ENCODE results near the gene INHBB.

INHBB gene

GRCh38 chr2:120344214-120344975 is 1.5 kb upstream of the INHBB start:
- Histone ChIP-seq H3K14ac (ENCODE audit: low read length in 2 of 2) (no peak overlapping the region), H3K23ac (ENCODE audit: low read length in 2 of 2) (no peak overlapping the region), H3K27ac (ENCODE audit: low read length, poor library complexity, severe bottlenecking) (no peak overlapping the region), H2AK5ac (ENCODE audit: low read length, severe bottlenecking) (no peak overlapping the region), H3K4me3 (ENCODE audit: insufficient read depth in 1 of 2, low read depth in 1 of 2, low read length in 2 of 2) (peak overlapping the region; percentile 43 to 51), H3K4me1 (ENCODE audit: control insufficient read depth, insufficient read depth, low read depth, low read length) (peaks cover 41% of the 10 kb centered on the region), H3K4ac (ENCODE audit: low read depth in 1 of 2, low read length in 2 of 2) (no peak overlapping the region), H2BK5ac (ENCODE audit: low read depth, low read length, poor library complexity, severe bottlenecking) (no peak overlapping the region), H3K9me3 (ENCODE audit: control insufficient read depth, low read length) (no peaks in the 10 kb centered on the region), H4K8ac (ENCODE audit: low read length) (no peak overlapping the region), H2BK120ac (ENCODE audit: low read depth, low read length) (no peak overlapping the region), H3K36me3 (ENCODE audit: control insufficient read depth in 1 of 2, insufficient read depth in 2 of 2, low read depth in 1 of 2, low read length in 2 of 2) (no peaks in the 10 kb centered on the region), H2BK15ac (ENCODE audit: low read depth, poor library complexity, severe bottlenecking) (no peak overlapping the region), H3K18ac (ENCODE audit: low read depth in 1 of 2, low read length in 2 of 2) (no peak overlapping the region), H3K79me1 (replicated peaks; ENCODE audit: low read length, poor library complexity, severe bottlenecking) (no peaks in the 10 kb centered on the region), H3K27me3 (ENCODE audit: control insufficient read depth in 1 of 2, insufficient read depth in 1 of 2, low read length in 2 of 2) (peaks cover 77% of the 10 kb centered on the region in 2 experiments), H3K4me2 (ENCODE audit: low read length, poor library complexity, severe bottlenecking) (peak overlapping the region; percentile 96), H2BK12ac (ENCODE audit: low read length in 2 of 2) (no peak overlapping the region), H2AFZ (ENCODE audit: low read depth, low read length) (no peak overlapping the region), H3K9ac (ENCODE audit: low read length) (no peak overlapping the region), H4K91ac (ENCODE audit: low read length) (peak overlapping the region; percentile 27)
- DNase-seq, result no peak
- WGBS, result 5% methylated on average over 35 of the region's 75 CpGs

DNA sequence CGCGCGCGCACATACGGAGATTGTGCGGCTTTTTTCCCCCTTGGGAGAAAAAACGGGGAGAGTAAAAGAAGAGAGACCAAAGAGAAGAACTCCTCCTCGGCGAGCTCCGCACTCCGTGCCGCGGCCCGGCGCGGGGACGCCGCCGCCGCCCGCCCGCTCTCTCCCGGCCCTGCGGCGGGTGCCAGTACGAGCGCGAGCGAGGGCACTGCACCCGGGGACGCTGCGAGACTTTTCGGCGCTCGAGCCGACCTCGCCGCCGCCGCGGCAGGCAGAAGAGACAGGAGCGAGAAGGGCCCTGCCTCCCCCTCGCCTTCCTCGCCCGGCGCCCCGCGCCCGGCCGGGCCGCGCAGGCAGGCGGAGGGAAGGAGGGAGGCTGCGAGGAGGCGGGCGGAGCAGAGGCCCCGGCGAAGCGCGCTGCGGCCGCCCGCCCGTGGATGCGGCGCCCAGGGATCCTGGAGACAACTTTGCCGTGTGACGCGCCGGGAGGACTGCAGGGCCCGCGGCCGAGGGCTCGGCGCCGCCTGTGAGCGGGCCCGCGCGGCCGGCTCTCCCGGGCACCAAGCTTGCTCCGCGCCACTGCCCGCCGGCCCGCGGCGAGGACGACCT is 857 bp upstream of the INHBB start:
- Histone ChIP-seq H3K27me3 (ENCODE audit: control insufficient read depth in 1 of 2, insufficient read depth in 1 of 2, low read length in 2 of 2) (peaks cover 77% of the 10 kb centered on the region in 2 experiments), H2BK12ac (ENCODE audit: low read length in 2 of 2) (no peak overlapping the region), H2BK5ac (ENCODE audit: low read depth, low read length, poor library complexity, severe bottlenecking) (no peak overlapping the region), H2BK15ac (ENCODE audit: low read depth, poor library complexity, severe bottlenecking) (no peak overlapping the region), H4K91ac (ENCODE audit: low read length) (no peak overlapping the region), H3K4me2 (ENCODE audit: low read length, poor library complexity, severe bottlenecking) (peak overlapping the region; percentile 96), H3K18ac (ENCODE audit: low read depth in 1 of 2, low read length in 2 of 2) (no peak overlapping the region), H2AK5ac (ENCODE audit: low read length, severe bottlenecking) (no peak overlapping the region), H3K4me1 (ENCODE audit: control insufficient read depth, insufficient read depth, low read depth, low read length) (peaks cover 41% of the 10 kb centered on the region), H3K79me1 (replicated peaks; ENCODE audit: low read length, poor library complexity, severe bottlenecking) (no peaks in the 10 kb centered on the region), H3K9me3 (ENCODE audit: control insufficient read depth, low read length) (no peaks in the 10 kb centered on the region), H2AFZ (ENCODE audit: low read depth, low read length) (no peak overlapping the region), H3K23ac (ENCODE audit: low read length in 2 of 2) (peak overlapping the region in 1 of 2 experiments; percentile 11), H2BK120ac (ENCODE audit: low read depth, low read length) (no peak overlapping the region), H3K14ac (ENCODE audit: low read length in 2 of 2) (no peak overlapping the region), H3K4ac (ENCODE audit: low read depth in 1 of 2, low read length in 2 of 2) (no peak overlapping the region), H3K27ac (ENCODE audit: low read length, poor library complexity, severe bottlenecking) (no peak overlapping the region), H4K8ac (ENCODE audit: low read length) (no peak overlapping the region), H3K9ac (ENCODE audit: low read length) (no peak overlapping the region), H3K4me3 (ENCODE audit: insufficient read depth in 1 of 2, low read depth in 1 of 2, low read length in 2 of 2) (peak overlapping the region; percentile 43 to 51), H3K36me3 (ENCODE audit: control insufficient read depth in 1 of 2, insufficient read depth in 2 of 2, low read depth in 1 of 2, low read length in 2 of 2) (no peaks in the 10 kb centered on the region)
- WGBS, result under 1% methylated on average over 43 of the region's 90 CpGs
- DNase-seq, result no peak

DNA sequence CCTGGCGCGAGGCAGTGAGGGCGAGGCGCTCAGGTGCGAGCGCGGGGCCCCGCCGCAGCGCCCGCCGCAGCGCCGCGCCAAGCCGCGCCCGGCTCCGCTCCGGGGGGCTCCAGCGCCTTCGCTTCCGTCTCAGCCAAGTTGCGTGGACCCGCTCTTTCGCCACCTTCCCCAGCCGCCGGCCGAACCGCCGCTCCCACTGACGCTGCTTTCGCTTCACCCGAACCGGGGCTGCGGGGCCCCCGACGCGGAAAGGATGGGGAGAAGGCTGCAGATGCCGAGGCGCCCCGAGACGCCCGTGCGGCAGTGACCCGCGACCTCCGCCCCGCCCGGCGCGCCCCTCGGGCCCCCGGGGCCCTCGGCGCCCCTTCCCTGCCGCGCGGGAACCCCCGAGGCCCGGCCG is 328 bp upstream of the INHBB start:
- Histone ChIP-seq H3K4ac (ENCODE audit: low read depth in 1 of 2, low read length in 2 of 2) (no peak overlapping the region), H2AFZ (ENCODE audit: low read depth, low read length) (no peak overlapping the region), H3K4me2 (ENCODE audit: low read length, poor library complexity, severe bottlenecking) (peak overlapping the region; percentile 96), H2BK120ac (ENCODE audit: low read depth, low read length) (no peak overlapping the region), H3K27ac (ENCODE audit: low read length, poor library complexity, severe bottlenecking) (no peak overlapping the region), H3K27me3 (ENCODE audit: control insufficient read depth in 1 of 2, insufficient read depth in 1 of 2, low read length in 2 of 2) (peaks cover 77% of the 10 kb centered on the region in 2 experiments), H2BK15ac (ENCODE audit: low read depth, poor library complexity, severe bottlenecking) (no peak overlapping the region), H3K36me3 (ENCODE audit: control insufficient read depth in 1 of 2, insufficient read depth in 2 of 2, low read depth in 1 of 2, low read length in 2 of 2) (no peaks in the 10 kb centered on the region), H2BK12ac (ENCODE audit: low read length in 2 of 2) (no peak overlapping the region), H3K79me1 (replicated peaks; ENCODE audit: low read length, poor library complexity, severe bottlenecking) (no peaks in the 10 kb centered on the region), H4K91ac (ENCODE audit: low read length) (no peak overlapping the region), H3K23ac (ENCODE audit: low read length in 2 of 2) (no peak overlapping the region), H3K9me3 (ENCODE audit: control insufficient read depth, low read length) (no peaks in the 10 kb centered on the region), H3K9ac (ENCODE audit: low read length) (no peak overlapping the region), H2AK5ac (ENCODE audit: low read length, severe bottlenecking) (no peak overlapping the region), H3K14ac (ENCODE audit: low read length in 2 of 2) (no peak overlapping the region), H2BK5ac (ENCODE audit: low read depth, low read length, poor library complexity, severe bottlenecking) (no peak overlapping the region), H4K8ac (ENCODE audit: low read length) (no peak overlapping the region), H3K4me1 (ENCODE audit: control insufficient read depth, insufficient read depth, low read depth, low read length) (peaks cover 41% of the 10 kb centered on the region), H3K18ac (ENCODE audit: low read depth in 1 of 2, low read length in 2 of 2) (no peak overlapping the region), H3K4me3 (ENCODE audit: insufficient read depth in 1 of 2, low read depth in 1 of 2, low read length in 2 of 2) (peak overlapping the region; percentile 43 to 51)
- WGBS, result 0% methylated on average over 4 of the region's 62 CpGs
- no peak for DNase-seq

GRCh38 chr2:120346667-120347358 is 877 bp downstream of the INHBB start:
- no peaks in the 10 kb centered on the region for H3K79me1 ChIP-seq (replicated peaks; ENCODE audit: low read length, poor library complexity, severe bottlenecking)
- H2AFZ ChIP-seq (ENCODE audit: low read depth, low read length), result no peak overlapping the region
- H3K9me3 ChIP-seq (ENCODE audit: control insufficient read depth, low read length), result no peaks in the 10 kb centered on the region
- H3K23ac ChIP-seq (ENCODE audit: low read length in 2 of 2), result peak overlapping the region in 1 of 2 experiments; percentile 37
- H2BK120ac ChIP-seq (ENCODE audit: low read depth, low read length), result no peak overlapping the region
- H2BK15ac ChIP-seq (ENCODE audit: low read depth, poor library complexity, severe bottlenecking), result no peak overlapping the region
- no peak overlapping the region for H2BK12ac ChIP-seq (ENCODE audit: low read length in 2 of 2)
- H3K4me2 ChIP-seq (ENCODE audit: low read length, poor library complexity, severe bottlenecking), result peak overlapping the region; percentile 24
- H3K18ac ChIP-seq (ENCODE audit: low read depth in 1 of 2, low read length in 2 of 2), result no peak overlapping the region
- 5% methylated on average over 51 of the region's 54 CpGs for WGBS
- H2AK5ac ChIP-seq (ENCODE audit: low read length, severe bottlenecking), result no peak overlapping the region
- no peak overlapping the region for H3K9ac ChIP-seq (ENCODE audit: low read length)
- DNase-seq, result peak; percentile 40
- peaks cover 70 to 75% of the 10 kb centered on the region in 2 experiments for H3K27me3 ChIP-seq (ENCODE audit: control insufficient read depth in 1 of 2, insufficient read depth in 1 of 2, low read length in 2 of 2)
- no peak overlapping the region for H3K14ac ChIP-seq (ENCODE audit: low read length in 2 of 2)
- no peak overlapping the region for H3K4ac ChIP-seq (ENCODE audit: low read depth in 1 of 2, low read length in 2 of 2)
- H2BK5ac ChIP-seq (ENCODE audit: low read depth, low read length, poor library complexity, severe bottlenecking), result no peak overlapping the region
- no peaks in the 10 kb centered on the region for H3K36me3 ChIP-seq (ENCODE audit: control insufficient read depth in 1 of 2, insufficient read depth in 2 of 2, low read depth in 1 of 2, low read length in 2 of 2)
- H3K27ac ChIP-seq (ENCODE audit: low read length, poor library complexity, severe bottlenecking), result no peak overlapping the region
- H3K4me1 ChIP-seq (ENCODE audit: control insufficient read depth, insufficient read depth, low read depth, low read length), result peaks cover 41% of the 10 kb centered on the region
- H4K8ac ChIP-seq (ENCODE audit: low read length), result no peak overlapping the region
- peak overlapping the region; percentile 39 to 53 for H3K4me3 ChIP-seq (ENCODE audit: insufficient read depth in 1 of 2, low read depth in 1 of 2, low read length in 2 of 2)
- H4K91ac ChIP-seq (ENCODE audit: low read length), result no peak overlapping the region
